NCI-H526 treated with DMSO at 0.1 percent for 48 hours (cell line): Measurements from ENCODE around the gene FAM83C.

Source experiments
- DNase-seq: peaks from one replicate; lab custom pipeline; 2025; lab: John Stamatoyannopoulos, UW

FAM83C gene

GRCh38 chr20:35298264-35298663 is 6.0 kb upstream of the FAM83C start:
- no peak for DNase-seq

GRCh38 chr20:35297740-35298139 is 5.5 kb upstream of the FAM83C start:
- DNase-seq, result no peak

- DNase-seq, result no peak
Measured at GRCh38 chr20:35297155-35297554, 4.9 kb upstream of the FAM83C start.

GRCh38 chr20:35296101-35296554 is 3.9 kb upstream of the FAM83C start:
- DNase-seq, result no peak

DNA sequence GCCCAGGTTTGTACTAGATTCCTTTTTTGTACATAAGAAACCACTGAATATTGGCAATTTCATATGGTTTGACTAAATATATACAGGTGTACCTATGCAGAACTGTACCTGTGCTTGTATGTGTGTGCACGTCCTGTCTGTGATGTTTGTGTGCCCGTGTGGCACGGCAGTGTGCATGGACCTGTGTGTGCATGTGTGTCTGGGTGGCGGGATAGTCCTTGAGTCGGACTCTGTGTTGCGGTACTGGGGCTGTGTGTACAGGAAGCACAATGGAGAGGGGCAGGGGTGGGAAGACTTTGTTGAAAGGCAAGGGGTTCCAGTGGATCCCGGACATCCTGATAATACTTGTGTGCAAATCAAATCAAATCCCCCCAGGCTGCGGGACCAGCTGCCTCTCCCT is 3.4 kb upstream of the FAM83C start:
- no peak for DNase-seq

DNA sequence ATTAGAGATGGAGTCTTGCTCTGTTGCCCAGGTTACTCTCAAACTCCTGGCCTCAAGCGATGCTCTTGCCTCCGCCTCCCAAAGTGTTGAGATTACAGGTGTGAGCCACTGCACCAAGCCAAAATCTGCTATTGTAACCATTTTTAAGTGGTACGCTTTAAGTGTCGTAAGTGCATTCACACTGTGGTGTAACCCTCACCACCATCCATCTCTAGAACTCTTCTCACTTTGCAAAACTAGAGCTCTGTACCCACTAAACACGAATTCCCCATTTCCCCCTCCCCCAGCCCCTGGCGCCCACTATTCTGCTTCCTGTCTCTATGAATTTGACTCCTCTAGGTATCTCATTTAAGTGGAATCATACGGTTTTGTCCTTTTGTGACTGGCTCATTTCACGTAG is 2.8 kb upstream of the FAM83C start:
- DNase-seq, result no peak

GRCh38 chr20:35294293-35294685 is 2.1 kb upstream of the FAM83C start:
- DNase-seq, result no peak

DNA sequence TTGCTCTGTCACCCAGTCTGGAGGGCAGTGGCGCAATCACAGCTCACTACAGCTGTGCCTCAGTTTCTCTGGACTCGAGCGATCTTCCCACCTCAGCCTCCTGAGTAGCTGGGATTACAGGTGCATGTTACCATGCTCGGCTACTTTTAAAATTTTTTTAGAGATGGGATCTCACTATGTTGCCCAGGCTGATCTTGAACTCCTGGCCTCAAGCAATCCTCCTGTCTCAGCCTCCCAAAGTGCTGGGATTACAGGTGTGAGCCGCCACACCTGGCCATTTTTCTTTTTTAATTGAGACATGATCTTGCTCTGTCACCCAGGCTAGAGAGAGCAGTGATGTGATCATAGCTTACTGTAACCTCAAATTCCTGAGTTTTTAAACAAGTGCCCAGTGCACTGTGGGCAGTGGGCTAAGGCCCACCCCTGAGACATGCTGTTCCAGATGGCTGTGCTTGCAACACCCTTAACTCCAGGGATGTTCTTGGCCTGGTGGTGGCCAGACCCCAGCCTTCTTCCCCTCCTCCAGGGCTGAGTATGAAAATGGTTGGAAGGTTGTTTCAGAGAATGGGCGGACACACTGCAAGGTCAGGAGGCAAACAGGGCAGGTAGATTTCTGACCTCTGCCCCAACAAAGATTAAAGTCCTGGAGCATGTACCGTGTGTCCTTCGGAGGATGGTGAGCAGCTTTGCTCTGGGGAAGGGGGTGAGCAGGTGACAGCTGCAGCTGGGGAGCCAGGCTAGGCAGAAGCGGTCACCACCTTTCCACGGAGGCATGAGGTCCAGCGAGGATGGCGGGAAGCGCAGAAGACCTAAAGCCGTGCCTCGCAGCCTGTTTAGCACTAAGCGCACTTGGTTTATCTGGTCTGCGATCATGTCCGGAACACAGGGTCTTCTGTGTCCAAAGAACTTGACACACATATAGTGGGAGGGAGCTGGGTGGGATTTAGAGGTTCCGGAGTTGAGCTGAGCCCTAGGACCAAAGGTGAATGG is 1.4 kb upstream of the FAM83C start:
- DNase-seq, result no peak

DNA sequence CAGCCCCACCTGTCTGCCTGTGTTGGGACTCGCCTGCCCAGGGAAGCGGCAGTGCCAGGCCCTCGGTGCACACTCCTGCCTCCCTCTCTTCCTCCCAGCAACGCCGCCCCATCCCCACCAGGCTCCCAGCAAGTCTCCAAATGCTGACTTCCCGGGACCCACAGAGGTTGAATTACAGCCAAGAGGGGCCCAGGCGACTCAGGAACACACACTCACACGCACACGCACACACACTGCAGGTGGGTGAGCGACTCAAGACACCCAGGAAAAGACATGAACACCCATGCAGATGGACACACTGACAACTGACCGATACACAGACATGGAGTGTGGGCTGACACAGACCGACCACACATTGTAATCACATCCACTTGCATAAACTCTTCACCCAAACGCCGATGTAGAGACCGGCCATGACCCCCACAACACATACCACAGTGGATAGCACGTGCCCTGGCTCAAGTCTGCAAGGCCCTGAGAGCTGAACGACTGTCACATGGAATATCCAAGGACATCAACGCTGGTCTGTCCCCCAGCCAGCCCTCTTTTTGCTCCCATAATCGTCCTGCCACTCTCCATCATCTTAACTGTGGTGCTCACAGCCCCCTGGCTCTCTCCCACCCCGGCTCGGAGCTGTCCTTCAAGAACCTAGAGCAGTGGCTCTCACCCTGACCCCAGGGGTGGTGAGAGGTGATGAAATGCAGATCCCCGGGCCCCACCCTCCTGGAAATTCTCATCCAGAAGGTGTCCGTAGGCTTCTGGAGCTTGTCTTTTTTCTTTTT is 470 bp upstream of the FAM83C start:
- DNase-seq, result no peak

DNA sequence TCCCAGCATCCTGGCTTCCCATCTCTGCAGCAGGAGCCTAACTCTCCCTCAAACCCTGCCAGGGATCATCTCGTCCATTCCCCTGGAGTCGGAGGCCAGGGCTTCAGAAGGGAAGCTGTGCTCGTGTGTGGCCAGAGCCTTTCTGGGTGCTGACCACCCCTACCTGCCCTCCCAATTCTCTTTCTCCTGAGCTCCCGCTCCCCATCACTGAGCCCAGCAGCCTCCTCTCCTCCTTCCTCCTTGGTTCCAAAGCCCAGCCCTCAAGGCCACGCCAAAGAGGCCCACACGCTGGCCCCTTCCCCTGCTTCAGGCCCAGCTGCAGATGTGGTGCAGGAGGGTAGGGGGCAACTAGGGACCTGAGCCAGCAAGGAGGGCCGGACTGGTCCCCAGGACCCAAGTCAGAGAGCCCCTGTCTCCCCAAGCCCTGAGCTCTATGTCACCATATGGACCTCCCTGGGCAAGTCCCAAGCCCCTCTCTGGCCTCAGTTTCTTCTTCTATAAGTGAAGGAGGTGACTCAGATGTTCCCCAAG is 1.3 kb downstream of the FAM83C start:
- DNase-seq, result no peak

- DNase-seq, result no peak
Measured at GRCh38 chr20:35290186-35290886, 1.9 kb downstream of the FAM83C start.

GRCh38 chr20:35288325-35289060 is 3.7 kb downstream of the FAM83C start:
- DNase-seq, result no peak

- DNase-seq, result no peak
Measured at GRCh38 chr20:35287509-35288324, 4.5 kb downstream of the FAM83C start.

DNA sequence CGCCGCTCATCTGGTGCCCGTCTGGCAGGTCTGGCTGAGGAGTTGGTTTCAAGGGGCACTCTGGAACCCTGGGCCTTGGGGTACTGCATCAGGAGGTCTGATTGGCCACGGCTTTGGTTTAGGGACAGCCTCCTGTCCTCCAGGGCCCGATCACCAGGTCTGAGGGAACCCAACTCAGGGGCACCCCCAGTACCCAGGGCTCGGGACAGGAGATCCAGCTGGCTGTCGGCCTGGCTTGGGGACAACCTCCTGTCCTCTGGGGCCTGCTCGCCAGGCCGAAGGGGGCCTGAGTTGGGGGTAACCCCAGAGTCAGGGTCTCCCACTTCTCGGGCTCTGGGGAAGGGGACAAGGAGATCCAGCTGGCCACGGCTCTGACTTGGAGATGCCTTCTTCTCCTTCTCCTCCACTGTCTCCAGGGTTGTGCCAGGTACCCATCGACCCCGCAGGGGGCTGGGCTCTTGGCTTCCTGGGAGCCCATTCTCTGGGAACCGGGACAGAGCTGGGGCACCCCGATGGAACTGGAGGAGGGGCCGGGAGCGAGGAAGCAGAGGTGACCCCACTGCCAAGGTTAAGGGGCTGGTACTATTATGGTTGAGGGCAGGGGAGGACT is 5.2 kb downstream of the FAM83C start:
- no peak for DNase-seq

GRCh38 chr20:35286077-35286898 is 5.9 kb downstream of the FAM83C start:
- DNase-seq, result no peak

GRCh38 chr20:35285806-35286076 is 6.5 kb downstream of the FAM83C start:
- no peak for DNase-seq

GRCh38 chr20:35284992-35285805 is 7.0 kb downstream of the FAM83C start:
- DNase-seq, result no peak

- DNase-seq, result peak; percentile 88
Measured at GRCh38 chr20:35284267-35284991, 7.8 kb downstream of the FAM83C start, which contains the start of gene EIF6. Gene EIF6 (minus strand): TSS chr20:35284772. CDS start chr20:35284487, 285 bp downstream.
